H1 (cell line): ENCODE results near the gene DNAJB6. TPM values are rescaled to one million over a fixed set of nuclear protein-coding genes. Genes with fewer than 3 reads are reported as not detected.

Source experiments
- CTCF ChIA-PET: fragments of 300-600 bp; sonication (Branson Sonifier 250); formaldehyde crosslinking; loops from one replicate; lab custom pipeline; 2021; ENCODE audit not compliant: partially characterized antibody; lab: Charles Lee
- POLR2A ChIA-PET: fragments of 300-600 bp; sonication (Branson Sonifier 250); formaldehyde crosslinking; loops from one replicate; lab custom pipeline; 2021; ENCODE audit warnings: inconsistent platforms; ENCODE audit not compliant: partially characterized antibody; lab: Charles Lee
- DNase-seq, 2 experiments: peaks; one replicate each; pipeline versions ENCODE4 v3.0.0 to v3.0.0-alpha.2; 2010 to 2022; ENCODE audit warnings: low spot score in 2 of 2, low read depth in 1 of 2, mixed read lengths in 1 of 2
- FAIRE-seq: peaks from 2 replicates; lab custom pipeline; 2011; peaks lifted over from hg19 to GRCh38; lab: Jason Lieb, UNC
- H2AFZ ChIP-seq: 2 replicates; pipeline ENCODE4 v1.8.1; 2012; ENCODE audit warnings: low read length, inconsistent platforms
- H2AK5ac ChIP-seq: 2 replicates; pipeline ENCODE4 v1.6.1; 2013; ENCODE audit warnings: low read depth, low read length
- H2BK120ac ChIP-seq: replicated peaks from 2 replicates; pipeline ENCODE3; 2013; ENCODE audit warnings: low read depth, low read length, inconsistent platforms
- H2BK12ac ChIP-seq: 2 replicates; pipeline ENCODE4 v1.6.1; 2013; ENCODE audit warnings: low read depth, low read length
- H2BK15ac ChIP-seq: 2 replicates; pipeline ENCODE4 v1.6.1; 2013; ENCODE audit warnings: low read length
- H2BK20ac ChIP-seq: 2 replicates; pipeline ENCODE4 v1.6.1; 2013; ENCODE audit warnings: low read length
- H2BK5ac ChIP-seq: 2 replicates; pipeline ENCODE4 v1.6.1; 2013; ENCODE audit warnings: low read depth, low read length
- H3K14ac ChIP-seq: 2 replicates; pipeline ENCODE4 v1.6.1; 2013; ENCODE audit warnings: inconsistent platforms; ENCODE audit not compliant: insufficient read length
- H3K18ac ChIP-seq: 2 replicates; pipeline ENCODE4 v1.6.1; 2013; ENCODE audit warnings: low read length; ENCODE audit errors: extremely low read depth
- H3K23ac ChIP-seq: 2 replicates; pipeline ENCODE4 v1.6.1; 2013; ENCODE audit warnings: inconsistent platforms; ENCODE audit not compliant: insufficient read length
- H3K23me2 ChIP-seq: 2 replicates; pipeline ENCODE4 v1.6.1; 2013; ENCODE audit warnings: low read depth, low read length
- H3K27ac ChIP-seq: 2 replicates; pipeline ENCODE4 v1.6.1; 2011; ENCODE audit warnings: low read depth, low read length, inconsistent platforms
- H3K27me3 ChIP-seq, 4 experiments: replicated peaks in 1 of 4; 1 replicate in 1 of 4; 2 replicates in 3 of 4; pipeline versions ENCODE4 v1.6.1 to v1.8.1; 2011 to 2013; ENCODE audit warnings: low read length in 3 of 4, mild to moderate bottlenecking in 3 of 4, inconsistent platforms in 2 of 4, mixed read lengths in 2 of 4, moderate library complexity in 1 of 4; ENCODE audit not compliant: control insufficient read depth in 3 of 4, insufficient read depth in 3 of 4; ENCODE audit errors: extremely low read depth in 1 of 4
- H3K36me3 ChIP-seq, 4 experiments: 2 replicates each; pipeline versions ENCODE4 v1.6.1 to v1.8.1; 2011 to 2013; ENCODE audit warnings: mild to moderate bottlenecking in 4 of 4, low read length in 3 of 4, moderate library complexity in 2 of 4, control low read depth in 1 of 4, inconsistent platforms in 1 of 4; ENCODE audit not compliant: insufficient read depth in 4 of 4, control insufficient read depth in 2 of 4
- H3K4ac ChIP-seq: replicated peaks from 2 replicates; pipeline ENCODE3; 2013; ENCODE audit warnings: low read length, low read depth, mixed read lengths, inconsistent platforms; ENCODE audit not compliant: insufficient read length
- H3K4me1 ChIP-seq, 4 experiments: replicated peaks in 1 of 4; 1 replicate in 1 of 4; 2 replicates in 3 of 4; pipeline versions ENCODE4 v1.6.1 to v1.8.1; 2011 to 2013; ENCODE audit warnings: low read length in 3 of 4, inconsistent platforms in 2 of 4, mixed read lengths in 1 of 4; ENCODE audit not compliant: insufficient read depth in 4 of 4, control insufficient read depth in 3 of 4
- H3K4me2 ChIP-seq, 2 experiments: 2 replicates each; pipeline versions ENCODE4 v1.6.1 to v1.8.1; 2011 to 2013; ENCODE audit warnings: low read depth in 2 of 2, low read length in 2 of 2, control low read depth in 1 of 2, inconsistent platforms in 1 of 2, mild to moderate bottlenecking in 1 of 2; ENCODE audit not compliant: insufficient read depth in 1 of 2
- H3K4me3 ChIP-seq, 4 experiments: fragments of 200-600, 300-600 bp in 1 of 4; sonication (generic), shearing (Covaris generic), sonication (Bioruptor Twin) in 1 of 4; 2 replicates each; pipeline versions ENCODE4 v1.5.1 to v1.8.1; 2011 to 2016; ENCODE audit warnings: low read length in 4 of 4, low read depth in 3 of 4, control low read depth in 2 of 4, inconsistent platforms in 2 of 4, mild to moderate bottlenecking in 2 of 4, mixed read lengths in 1 of 4, moderate library complexity in 1 of 4; ENCODE audit not compliant: insufficient read depth in 2 of 4; ENCODE audit errors: extremely low read depth in 1 of 4
- H3K56ac ChIP-seq: replicated peaks from 2 replicates; pipeline ENCODE3; 2013; ENCODE audit warnings: low read depth, mild to moderate bottlenecking, mixed read lengths, low read length, inconsistent platforms; ENCODE audit not compliant: insufficient read length
- H3K79me1 ChIP-seq: 2 replicates; pipeline ENCODE4 v1.6.1; 2013; ENCODE audit warnings: low read depth, low read length, control low read depth
- H3K79me2 ChIP-seq, 2 experiments: 2 replicates each; pipeline versions ENCODE4 v1.6.1 to v1.8.1; 2012 to 2013; ENCODE audit warnings: low read length in 2 of 2, mild to moderate bottlenecking in 2 of 2, inconsistent platforms in 1 of 2; ENCODE audit not compliant: insufficient read depth in 2 of 2, control insufficient read depth in 1 of 2
- H3K9ac ChIP-seq, 4 experiments: replicated peaks in 1 of 4; 1 replicate in 1 of 4; 2 replicates in 3 of 4; pipeline versions ENCODE4 v1.6.1 to v1.8.1; 2011 to 2013; ENCODE audit warnings: low read depth in 3 of 4, low read length in 3 of 4, control low read depth in 2 of 4, mild to moderate bottlenecking in 2 of 4, moderate library complexity in 2 of 4, inconsistent platforms in 1 of 4; ENCODE audit errors: extremely low read depth in 1 of 4
- H3K9me3 ChIP-seq, 2 experiments: 2 replicates each; pipeline versions ENCODE4 v1.6.1 to v1.8.1; 2012 to 2013; ENCODE audit warnings: mild to moderate bottlenecking in 2 of 2, moderate library complexity in 2 of 2, control low read depth in 1 of 2, inconsistent platforms in 1 of 2, low read depth in 1 of 2, low read length in 1 of 2, mixed read lengths in 1 of 2; ENCODE audit not compliant: insufficient read depth in 2 of 2
- H4K20me1 ChIP-seq, 2 experiments: replicated peaks in 1 of 2; 2 replicates each; pipeline versions ENCODE3 to v1.8.1; 2011 to 2013; ENCODE audit warnings: inconsistent platforms in 2 of 2, low read length in 2 of 2, mild to moderate bottlenecking in 1 of 2; ENCODE audit not compliant: insufficient read depth in 2 of 2, control insufficient read depth in 1 of 2
- H4K5ac ChIP-seq: 2 replicates; pipeline ENCODE4 v1.6.1; 2013; ENCODE audit warnings: low read length, low read depth, mixed read lengths, inconsistent platforms; ENCODE audit not compliant: insufficient read length
- H4K8ac ChIP-seq: 2 replicates; pipeline ENCODE4 v1.8.0; 2013; ENCODE audit warnings: mild to moderate bottlenecking, moderate library complexity, low read length, inconsistent platforms; ENCODE audit not compliant: insufficient read depth; ENCODE audit errors: extremely low read depth
- H4K91ac ChIP-seq: replicated peaks from 2 replicates; pipeline ENCODE3; 2013; ENCODE audit warnings: low read length, mixed read lengths, inconsistent platforms; ENCODE audit not compliant: insufficient read length
- KDM1A ChIP-seq: fragments of 200-600, 300-600 bp; sonication (generic); IDR thresholded peaks from 2 replicates; pipeline ENCODE4 v1.7.1; 2016; ENCODE audit warnings: mild to moderate bottlenecking, low read length, borderline replicate concordance
- POLR2AphosphoS5 ChIP-seq: IDR thresholded peaks from 2 replicates; pipeline ENCODE4 v1.6.1; 2011; ENCODE audit warnings: low read depth, low read length
- TBP ChIP-seq: IDR thresholded peaks from 2 replicates; pipeline ENCODE4 v1.6.1; 2011; ENCODE audit warnings: low read depth, low read length, improper control_type of control experiment
- WGBS, 2 experiments: shearing (Covaris generic) in 1 of 2; methylation state at CpG; one replicate each; pipeline versions ENCODE4 v1.1.6 to v1.1.7; 2013 to 2015; ENCODE audit warnings: low lambda C conversion rate in 2 of 2, mixed read lengths in 2 of 2, inconsistent platforms in 1 of 2, low coverage in 1 of 2, missing lambda C conversion rate in 1 of 2; ENCODE audit not compliant: insufficient replicate concordance in 2 of 2, insufficient coverage in 1 of 2, insufficient read length in 1 of 2; ENCODE audit errors: extremely low coverage in 1 of 2, missing lambda C conversion rate in 1 of 2; 5-methylcytosine and 5-hydroxymethylcytosine counted together
- polyA plus RNA-seq, 7 experiments: library from polyadenylated mRNA; depleted of rRNA in 3 of 7; stranded (reverse) in 5 of 7; unstranded in 2 of 7; fragments of >200 nt in 5 of 7; fragments of 200-250 nt in 2 of 7; gene quantifications; 1 replicate in 5 of 7; 2 replicates in 1 of 7; 4 replicates in 1 of 7; pipeline versions ENCODE4 v1.2.1 to v1.2.3, GENCODE V29; 2011 to 2013; ENCODE audit warnings: missing spikeins in 2 of 7, mixed read lengths in 2 of 7
- total RNA-seq: library from RNA; stranded (reverse); fragmentation: NEBNext Ultra II Directional; extraction: Animal tissue kit (Norgen Biotek cat#: 25700); gene quantifications from 2 replicates; pipeline ENCODE4 v1.2.1, GENCODE V29; 2021

The DNAJB6 gene
- total and polyA plus RNA-seq, 2 of the 8 experiments (the other 6 are each of a cell fraction or from before 2014, with no cell fraction given): 166 to 295 TPM

GRCh38 chr7:157389951-157390730 is 53.3 kb downstream of the DNAJB6 start:
- H3K9ac ChIP-seq: no peak overlapping the region
- POLR2A ChIA-PET: interaction anchor here (0.9 to 1.3 kb wide), 4 partner anchors 11 to 67 kb away, joined by 3 to 4 read pairs (median 4); no protein-coding TSS in a partner anchor
- H3K79me2 ChIP-seq: peaks cover 8 to 82% of the 10 kb centered on the region in 2 experiments

More at GRCh38 chr7:157389951-157390730, 53.3 kb downstream of the DNAJB6 start:
- Histone ChIP-seq H4K20me1 (peaks cover 14 to 27% of the 10 kb centered on the region in 2 experiments), H2BK5ac (peak overlapping the region; percentile 62; the same call in 1 of the 2 replicates), H4K5ac (no peak overlapping the region), H4K91ac (no peak overlapping the region), H2BK120ac (no peak overlapping the region), H3K9me3 (no peaks in the 10 kb centered on the region), H3K4me3 (no peak overlapping the region), H3K36me3 (peaks cover 9 to 55% (median 27%) of the 10 kb centered on the region in 4 experiments), H3K4ac (no peak overlapping the region), H3K14ac (no peak overlapping the region)
- no peak for DNase-seq
- CTCF ChIA-PET: interaction anchor here (0.9 to 4.8 kb wide), 3 partner anchors 7 to 10 kb away, joined by 3 to 28 read pairs (median 12); no protein-coding TSS in a partner anchor
- 92% methylated on average over 19 of the region's 19 CpGs; no CpG with 5 or more reads in 1 of the 2 experiments for WGBS, 2 experiments
- no peak for TF ChIP-seq KDM1A
- TF ChIP-seq TBP: no peak
- peak; percentile 39 for TF ChIP-seq POLR2AphosphoS5
- TF ChIP-seq, all 59 proteins: peak for 1
- Histone ChIP-seq H3K18ac (no peak overlapping the region), H2AFZ (no peak overlapping the region), H3K56ac (no peak overlapping the region), H3K23ac (no peak overlapping the region), H3K23me2 (no peaks in the 10 kb centered on the region; the same call in 1 of the 2 replicates), H2AK5ac (no peak overlapping the region), H2BK12ac (no peak overlapping the region), H3K27ac (no peak overlapping the region), H3K27me3 (no peaks in the 10 kb centered on the region), H2BK15ac (no peak overlapping the region), H3K4me1 (peaks cover 0 to 4% (median 2%) of the 10 kb centered on the region in 4 experiments; a peak in 4 of 7 replicates), H3K4me2 (no peak overlapping the region), H4K8ac (peak overlapping the region; percentile 4; the same call in 1 of the 2 replicates), H2BK20ac (no peak overlapping the region), H3K79me1 (peaks cover 27% of the 10 kb centered on the region)
- FAIRE-seq: no peak
